Subcutaneous adipose tissue (tissue), 4 donors: ENCODE results near the gene CUEDC1. TPM values are rescaled to one million over a fixed set of nuclear protein-coding genes. Genes with fewer than 3 reads are reported as not detected.

Experiments
- CTCF ChIP-seq: fragments of 450-650 bp; IDR thresholded peaks from one replicate; pipeline ENCODE4 v1.5.1; 2016; ENCODE audit warnings: low read depth, mild to moderate bottlenecking, control low read depth, antibody characterized with exemption, moderate library complexity
- total RNA-seq, 4 donors: library from RNA; depleted of rRNA; stranded (reverse); fragments of >200 nt; gene quantifications; one replicate each; pipeline ENCODE4 v1.1.0, GENCODE V29; 2016

CUEDC1 gene
- total RNA-seq, 4 donors from 2014 or later, result 18.0 to 22.5 (median 21.1) TPM

GRCh38 chr17:57900991-57901743 is 54.0 kb downstream of the CUEDC1 start:
- no peak for TF ChIP-seq CTCF

GRCh38 chr17:57899822-57900221 is 55.4 kb downstream of the CUEDC1 start:
- TF ChIP-seq CTCF, result no peak

GRCh38 chr17:57899391-57899790 is 55.8 kb downstream of the CUEDC1 start:
- TF ChIP-seq CTCF, result no peak

- TF ChIP-seq CTCF, result no peak
Measured at GRCh38 chr17:57898487-57899311, 56.5 kb downstream of the CUEDC1 start.

- no peak for TF ChIP-seq CTCF
Measured at GRCh38 chr17:57895382-57896060, 59.7 kb downstream of the CUEDC1 start.

GRCh38 chr17:57894848-57895247 is 60.4 kb downstream of the CUEDC1 start:
- TF ChIP-seq CTCF, result no peak
